ENCODE measurements around the gene SH2D2A. TPM values are rescaled to one million over a fixed set of nuclear protein-coding genes. Genes with fewer than 3 reads are reported as not detected.

The SH2D2A gene
- total and polyA plus RNA-seq, 2 of the 4 experiments (the other 2 are of a cell fraction): not detected

- Histone ChIP-seq H2AFZ (replicated peaks; ENCODE audit: low read length, poor library complexity) (no peak overlapping the region), H4K20me1 (ENCODE audit: insufficient read depth, low read length) (no peaks in the 10 kb centered on the region; the same call in none of the 2 replicates), H4K91ac (ENCODE audit: insufficient read depth, low read depth, low read length) (no peak overlapping the region), H3K4me2 (ENCODE audit: low read depth, low read length) (no peak overlapping the region), H2AK5ac (ENCODE audit: low read depth, low read length) (no peak overlapping the region), H3K27me3 (ENCODE audit: control insufficient read depth, insufficient read depth, low read length) (peaks cover 84% of the 10 kb centered on the region), H3K18ac (ENCODE audit: low read depth, low read length) (no peak overlapping the region), H2BK20ac (ENCODE audit: low read depth, low read length) (no peak overlapping the region), H2BK5ac (ENCODE audit: low read depth, low read length, poor library complexity, severe bottlenecking) (no peak overlapping the region), H2BK15ac (ENCODE audit: low read depth, low read length) (no peak overlapping the region), H3K23ac (ENCODE audit: low read depth, low read length) (no peak overlapping the region), H3K14ac (replicated peaks; ENCODE audit: low read depth, low read length) (no peak overlapping the region), H3K27ac (ENCODE audit: insufficient read depth, low read length) (no peak overlapping the region), H3K9me3 (ENCODE audit: control insufficient read depth, insufficient read depth, low read length) (no peaks in the 10 kb centered on the region; the same call in 1 of the 2 replicates), H3K4me1 (ENCODE audit: control insufficient read depth, insufficient read depth, low read length) (no peaks in the 10 kb centered on the region; the same call in 1 of the 2 replicates), H3K4me3 (ENCODE audit: insufficient read depth, low read depth, low read length) (no peak overlapping the region), H3K36me3 (ENCODE audit: control insufficient read depth, insufficient read depth, low read length) (no peaks in the 10 kb centered on the region), H4K8ac (ENCODE audit: low read depth in 2 of 2, low read length in 2 of 2) (no peak overlapping the region), H3K56ac (ENCODE audit: extremely low read depth, insufficient read depth, low read length) (no peak overlapping the region), H4K5ac (ENCODE audit: low read depth, low read length) (no peak overlapping the region), H2AK9ac (replicated peaks; ENCODE audit: low read depth, low read length, poor library complexity) (no peak overlapping the region), H3K9me1 (ENCODE audit: insufficient read depth, low read length) (no peaks in the 10 kb centered on the region), H2BK120ac (ENCODE audit: low read depth, low read length) (no peak overlapping the region), H3K4ac (ENCODE audit: low read depth, low read length) (no peak overlapping the region), H3K9ac (ENCODE audit: low read depth, low read length) (no peak overlapping the region), H3K79me1 (ENCODE audit: low read depth in 1 of 2, low read length in 2 of 2) (no peaks in the 10 kb centered on the region)
- POLR2A ChIA-PET (ENCODE audit: unreplicated experiment): no interaction called here
- CTCF ChIA-PET: interaction anchor here (1.3 kb wide), 1 partner anchor 18 kb away, joined by 4 read pairs; no protein-coding TSS in a partner anchor
- TF ChIP-seq POLR2A (IDR thresholded peaks at IDR 0.05; ENCODE audit: low read depth, low read length) (no peak), MXI1 (IDR thresholded peaks at IDR 0.05; ENCODE audit: borderline replicate concordance, low read depth, low read length) (no peak), MAFK (IDR thresholded peaks at IDR 0.05; ENCODE audit: low read depth, low read length) (no peak), RFX5 (IDR thresholded peaks at IDR 0.05; ENCODE audit: low read depth, low read length) (no peak), CHD1 (IDR thresholded peaks at IDR 0.05; ENCODE audit: low read depth, low read length) (no peak)
- TF ChIP-seq, protein P1, sequence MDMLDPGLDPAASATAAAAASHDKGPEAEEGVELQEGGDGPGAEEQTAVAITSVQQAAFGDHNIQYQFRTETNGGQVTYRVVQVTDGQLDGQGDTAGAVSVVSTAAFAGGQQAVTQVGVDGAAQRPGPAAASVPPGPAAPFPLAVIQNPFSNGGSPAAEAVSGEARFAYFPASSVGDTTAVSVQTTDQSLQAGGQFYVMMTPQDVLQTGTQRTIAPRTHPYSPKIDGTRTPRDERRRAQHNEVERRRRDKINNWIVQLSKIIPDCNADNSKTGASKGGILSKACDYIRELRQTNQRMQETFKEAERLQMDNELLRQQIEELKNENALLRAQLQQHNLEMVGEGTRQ (IDR thresholded peaks at IDR 0.05; ENCODE audit: low read depth, low read length): no peak
- DNase-seq: no peak
- ATAC-seq (ENCODE audit: low read depth): no peak
- in situ Hi-C loops (cut with MboI; ENCODE audit: low sequenced_read_pairs): no loop called here
- intact Hi-C loops (cut with micrococcal nuclease): no loop called here
- no TSS peak for BruUV-seq (replicated peaks)
- no CpG with 5 or more reads among the region's 16 CpGs for WGBS, 2 experiments (ENCODE audit: extremely low coverage in 2 of 2, insufficient read length in 1 of 2)
- dilution Hi-C loops (cut with HindIII; ENCODE audit: low sequenced_read_pairs, unreplicated experiment): no loop called here
Measured at GRCh38 chr1:156841295-156841855, 24.7 kb upstream of the SH2D2A start.
